Fibroblast of villous mesenchyme (primary cell): ENCODE measurements around the gene NELL1. TPM values are rescaled to one million over a fixed set of nuclear protein-coding genes. Genes with fewer than 3 reads are reported as not detected.

Source experiments
- DNase-seq: peaks from one replicate; pipeline ENCODE4 v3.0.0-alpha.2; 2010; ENCODE audit warnings: low read depth
- H3K4me3 ChIP-seq: 2 replicates; pipeline ENCODE4 v1.5.1; 2011; ENCODE audit warnings: low read depth, mild to moderate bottlenecking, low read length
- CTCF ChIP-seq: IDR thresholded peaks from 2 replicates; pipeline ENCODE4 v1.5.1; 2012; ENCODE audit warnings: low read depth, mild to moderate bottlenecking, low read length; ENCODE audit not compliant: insufficient read depth
- total RNA-seq: library from RNA; depleted of rRNA; stranded (reverse); fragments of >200 nt; gene quantifications from 2 replicates; pipeline ENCODE4 v1.2.3, GENCODE V29; 2012

Gene NELL1
- total RNA-seq, 1 donor: not detected

DNA sequence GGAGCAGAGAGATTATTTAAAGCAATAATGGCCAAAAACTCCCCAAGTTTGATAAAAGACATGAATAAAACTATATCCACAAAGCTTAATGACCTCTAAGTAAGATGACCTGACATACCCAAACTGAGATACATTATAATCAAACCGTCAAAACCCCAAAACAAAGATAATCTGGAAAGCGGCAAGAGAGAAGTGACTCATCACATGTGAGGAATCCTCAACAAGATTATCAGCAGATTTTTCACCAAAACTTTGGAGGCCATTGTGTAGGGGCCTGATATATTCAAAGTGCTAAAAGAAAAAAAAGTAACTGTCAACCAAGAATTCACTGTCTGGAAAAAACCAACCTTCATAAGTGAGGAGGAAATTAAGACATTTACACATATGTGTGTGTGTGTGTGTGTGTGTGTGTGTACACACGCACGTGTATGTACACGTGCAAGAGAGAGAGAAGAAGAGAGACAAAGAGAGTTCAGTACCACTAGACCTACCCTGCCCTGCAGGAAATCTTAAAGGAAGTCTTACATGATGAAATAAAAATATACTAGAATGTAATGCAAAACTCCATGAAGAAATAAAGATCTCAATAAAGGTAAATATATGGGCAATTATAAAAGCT is 752.4 kb downstream of the NELL1 start:
- TF ChIP-seq CTCF: no peak
- no peak for DNase-seq

GRCh38 chr11:21426931-21427330 is 757.5 kb downstream of the NELL1 start:
- no peak for DNase-seq
- TF ChIP-seq CTCF: no peak
- H3K4me3 ChIP-seq: no peak overlapping the region

More for the DNA sequence above, 752.4 kb downstream of the NELL1 start:
- no peak overlapping the region for H3K4me3 ChIP-seq

DNA sequence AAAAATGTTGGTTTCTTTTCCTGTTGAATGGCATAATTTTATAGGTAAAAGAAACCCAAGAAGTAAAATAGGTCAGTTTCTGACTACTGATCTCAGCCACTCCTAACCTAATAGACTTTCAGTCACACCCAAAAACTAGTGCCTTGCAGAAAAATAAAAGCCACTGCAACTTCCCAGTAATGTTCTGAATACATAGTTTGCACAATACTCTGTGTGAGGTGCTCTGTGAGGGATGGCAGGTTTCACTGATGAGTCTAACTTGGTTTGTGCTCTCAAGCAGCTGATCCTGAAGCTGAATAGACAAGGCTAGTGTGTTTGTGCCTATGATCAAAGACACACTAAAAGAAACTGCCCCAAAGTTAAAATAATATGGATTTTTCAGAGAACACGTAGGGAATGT is 758.3 kb downstream of the NELL1 start:
- no peak for DNase-seq
- no peak for TF ChIP-seq CTCF
- no peak overlapping the region for H3K4me3 ChIP-seq

GRCh38 chr11:21428796-21429195 is 759.4 kb downstream of the NELL1 start:
- TF ChIP-seq CTCF: no peak
- no peak for DNase-seq
- H3K4me3 ChIP-seq: no peak overlapping the region

DNA sequence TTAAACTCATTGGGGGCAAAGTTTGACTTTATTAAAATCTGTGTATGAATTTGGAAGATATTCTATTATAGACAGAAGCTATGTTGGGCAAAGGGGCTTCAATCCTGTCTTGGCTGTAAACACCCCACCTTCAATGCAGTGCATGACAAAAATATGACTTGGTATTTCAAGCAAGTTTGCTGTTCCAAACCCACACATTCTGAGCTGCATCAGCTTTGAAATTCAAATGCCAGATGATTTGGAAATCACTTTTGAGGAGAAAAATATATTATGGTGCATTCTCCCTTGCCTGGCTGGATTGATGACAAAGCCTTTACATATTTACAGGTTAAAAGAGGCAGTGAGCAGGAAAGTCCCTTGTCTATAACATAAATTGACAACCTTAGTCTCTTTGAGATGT is 760.0 kb downstream of the NELL1 start:
- TF ChIP-seq CTCF: no peak
- no peak overlapping the region for H3K4me3 ChIP-seq
- DNase-seq: no peak

DNA sequence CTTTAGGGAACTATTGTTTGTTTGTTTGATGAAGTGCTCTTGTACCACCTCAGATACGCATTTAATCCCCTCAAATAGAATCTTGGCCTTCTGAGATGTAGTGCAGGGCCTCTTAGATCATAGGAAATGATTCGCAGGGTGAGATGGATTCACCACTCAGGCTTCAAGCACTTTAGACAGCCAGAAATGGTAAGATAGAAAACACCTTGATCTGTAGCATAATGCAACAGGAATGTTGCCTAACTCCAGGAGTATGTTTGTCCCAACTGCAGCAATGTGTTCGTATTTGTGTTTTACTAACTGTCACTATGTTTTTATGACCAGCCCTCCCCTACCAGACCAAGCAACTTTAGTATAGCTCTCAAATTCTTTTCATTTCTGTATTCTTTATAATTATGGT is 761.2 kb downstream of the NELL1 start:
- no peak for TF ChIP-seq CTCF
- no peak for DNase-seq
- no peak overlapping the region for H3K4me3 ChIP-seq
